ENCODE data around the gene MAP7D2. TPM values are rescaled to one million over a fixed set of nuclear protein-coding genes. Genes with fewer than 3 reads are reported as not detected.
"Not testable (repeated sequence)": the region's sequence is repeated elsewhere in the genome, so short reads cannot be mapped to it uniquely, and the experiment has no call there.

Gene MAP7D2
- 1 to 10 TPM; 1.4 to 1.6 TPM for total RNA-seq
- long read RNA-seq, partial matches to known transcripts, result 2 of 5 reads
- long read RNA-seq, other reads (novel, unspliced or antisense), result 2 of 5 reads

DNA sequence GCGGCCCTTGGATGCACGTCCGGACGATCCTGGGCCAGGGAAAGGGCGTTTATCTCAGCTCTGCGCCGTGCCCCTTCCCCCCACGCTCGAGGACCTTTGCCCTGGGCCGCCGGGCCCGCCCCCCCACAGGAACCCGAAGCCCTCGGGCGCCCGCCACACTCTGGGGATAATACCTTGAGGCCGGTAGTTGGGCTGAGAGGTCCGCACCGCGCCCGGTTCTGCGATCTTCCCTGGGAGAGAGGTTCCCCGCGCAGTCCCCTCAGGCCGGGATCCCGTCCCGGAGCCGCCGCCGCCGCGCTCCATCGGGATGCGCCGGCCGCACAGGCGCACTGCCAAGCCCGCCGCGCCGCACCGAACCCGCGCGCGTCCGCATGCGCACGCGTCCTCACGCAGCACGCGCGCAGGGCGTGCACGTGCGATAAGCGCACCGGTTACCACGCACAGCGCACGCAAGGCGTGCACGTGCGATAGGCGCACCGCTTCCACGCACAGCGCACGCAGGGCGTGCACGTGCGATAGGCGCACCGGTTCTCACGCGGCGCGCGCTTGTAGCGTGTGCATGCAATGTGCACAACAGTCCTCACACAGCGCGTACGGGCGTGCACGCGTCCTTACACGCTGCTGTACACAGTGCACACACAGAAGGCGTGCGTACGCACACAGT lies at the start of gene MAP7D2:
MAP7D2 (minus strand) TSS at position 331 of the 664 bp plus-strand sequence; CDS start at position 303, 28 bp downstream.
- DNase-seq (peak in 1 of 2 donors; percentile 20), ATAC-seq (peak; percentile 60)
- intact Hi-C loops (cut with DNase I, micrococcal nuclease), result no loop called here

- DNase-seq; intact Hi-C loops (cut with DNase I, micrococcal nuclease); ATAC-seq: not testable (repeated sequence)
Measured at GRCh38 chrX:20162516-20162915, 45.8 kb upstream of the MAP7D2 start.

- intact Hi-C loops (cut with DNase I, micrococcal nuclease), result no loop called here
- DNase-seq (no peak), ATAC-seq (no peak)
Measured at GRCh38 chrX:20159797-20160385, 43.2 kb upstream of the MAP7D2 start.

GRCh38 chrX:20151689-20152088 lies 35.0 kb upstream of the MAP7D2 start:
- intact Hi-C loops (cut with DNase I, micrococcal nuclease), result no loop called here
- ATAC-seq (no peak), DNase-seq (no peak)

DNA sequence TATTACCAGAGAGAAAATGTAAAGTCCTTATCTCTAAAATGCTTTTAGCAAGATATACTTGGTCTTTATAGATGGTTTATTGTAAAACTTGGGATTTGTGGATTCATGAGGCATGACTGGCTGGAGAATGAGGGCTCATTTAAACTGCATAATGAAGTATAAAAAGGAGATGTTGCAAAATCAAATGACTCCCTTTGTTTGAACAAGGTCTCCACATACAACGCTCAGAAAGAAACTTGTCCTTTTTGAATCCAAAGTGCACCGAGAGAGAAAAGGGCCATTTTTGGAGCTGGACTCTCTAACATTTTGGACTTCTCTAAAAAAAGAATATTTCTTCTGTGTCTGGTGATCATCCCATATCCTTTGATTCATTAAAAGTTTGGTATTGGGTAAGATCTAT lies 32.6 kb upstream of the MAP7D2 start:
- intact Hi-C loops (cut with DNase I, micrococcal nuclease), result no loop called here
- ATAC-seq, result peak; percentile 37

DNA sequence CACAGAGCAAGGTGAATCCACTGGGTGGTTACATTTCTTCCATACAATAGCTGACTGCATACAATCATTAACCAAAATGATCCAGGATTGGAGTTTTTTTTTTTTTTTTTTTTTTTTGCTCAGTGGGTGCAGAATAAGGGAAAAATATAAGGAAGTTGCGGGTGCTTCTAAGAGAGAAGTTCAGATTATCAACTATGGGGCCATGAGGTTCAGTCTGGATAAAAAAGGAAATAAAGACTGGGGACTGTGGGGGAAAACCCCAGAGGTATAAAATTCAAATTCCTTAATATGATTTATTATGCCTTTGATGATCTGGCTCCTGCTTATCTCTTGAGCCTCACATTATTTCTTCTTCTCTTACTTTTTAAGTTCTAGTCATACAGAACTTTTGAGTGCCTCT lies 30.9 kb upstream of the MAP7D2 start:
- intact Hi-C loops (cut with DNase I, micrococcal nuclease), result no loop called here
- DNase-seq, result no peak
- ATAC-seq, result peak; percentile 25

More for the DNA sequence above, 32.6 kb upstream of the MAP7D2 start:
- no peak for DNase-seq

DNA sequence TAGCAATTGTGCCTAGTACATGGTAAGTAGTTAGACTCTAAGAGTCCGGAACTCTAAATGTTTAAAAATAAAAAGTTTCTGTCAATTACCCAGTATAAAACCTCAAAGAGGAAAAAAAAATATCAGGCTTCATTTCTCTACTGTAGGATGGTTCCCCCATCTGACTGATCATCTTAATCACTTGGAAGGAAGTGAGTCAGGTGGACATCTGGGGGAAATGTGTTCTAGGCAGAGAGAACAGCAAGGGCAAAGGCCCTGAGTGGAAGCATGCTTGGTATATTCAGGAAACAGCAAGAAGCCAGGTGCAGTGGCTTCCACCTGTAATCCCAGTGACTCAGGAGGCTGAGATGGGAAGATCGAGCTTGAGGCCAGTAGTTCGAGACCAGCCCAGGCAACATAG lies 27.8 kb upstream of the MAP7D2 start:
- intact Hi-C loops (cut with DNase I, micrococcal nuclease), result no loop called here
- DNase-seq (no peak), ATAC-seq (no peak)

DNA sequence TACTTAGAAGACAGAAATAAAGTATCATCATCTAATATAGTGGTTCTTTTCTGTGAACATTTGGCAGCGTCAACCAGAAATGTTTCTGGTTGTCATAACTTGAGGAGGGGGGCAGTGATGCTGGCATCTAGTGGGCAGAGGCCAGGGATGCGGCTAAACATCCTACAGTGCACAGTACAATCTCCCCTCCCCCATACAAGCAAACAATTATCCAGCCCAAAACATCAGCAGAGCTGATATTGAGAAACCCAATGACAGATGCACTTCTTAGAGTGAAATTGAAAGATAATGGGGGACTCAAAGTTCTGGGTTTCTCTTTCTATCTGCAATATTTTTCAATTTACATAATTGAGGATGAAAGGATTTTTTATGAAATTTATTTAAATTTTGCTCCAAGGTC lies 26.9 kb upstream of the MAP7D2 start:
- DNase-seq (no peak), ATAC-seq (no peak)

DNA sequence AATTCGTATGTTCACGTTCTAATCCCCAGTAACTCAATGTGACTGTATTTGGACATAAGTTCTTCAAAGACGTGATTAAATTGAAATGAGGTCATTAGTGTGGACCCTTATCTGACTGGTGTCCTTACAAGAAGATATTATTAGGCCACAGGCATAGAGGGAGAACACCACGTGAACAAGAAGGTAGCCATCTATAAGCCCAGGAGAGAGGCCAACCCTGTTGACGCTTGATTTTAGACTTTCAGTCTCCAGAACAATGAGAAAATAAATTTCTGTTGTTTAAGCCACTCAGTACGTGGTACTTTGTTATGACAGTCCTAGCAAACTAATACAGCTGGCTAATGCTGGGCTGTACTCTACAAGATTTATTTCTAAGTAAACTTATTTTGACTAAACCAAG lies 26.4 kb upstream of the MAP7D2 start:
- intact Hi-C loops (cut with DNase I, micrococcal nuclease), result no loop called here
- DNase-seq, result no peak
- ATAC-seq, result no peak

More for the DNA sequence above, 26.9 kb upstream of the MAP7D2 start:
- intact Hi-C loops (cut with DNase I, micrococcal nuclease), result no loop called here

DNA sequence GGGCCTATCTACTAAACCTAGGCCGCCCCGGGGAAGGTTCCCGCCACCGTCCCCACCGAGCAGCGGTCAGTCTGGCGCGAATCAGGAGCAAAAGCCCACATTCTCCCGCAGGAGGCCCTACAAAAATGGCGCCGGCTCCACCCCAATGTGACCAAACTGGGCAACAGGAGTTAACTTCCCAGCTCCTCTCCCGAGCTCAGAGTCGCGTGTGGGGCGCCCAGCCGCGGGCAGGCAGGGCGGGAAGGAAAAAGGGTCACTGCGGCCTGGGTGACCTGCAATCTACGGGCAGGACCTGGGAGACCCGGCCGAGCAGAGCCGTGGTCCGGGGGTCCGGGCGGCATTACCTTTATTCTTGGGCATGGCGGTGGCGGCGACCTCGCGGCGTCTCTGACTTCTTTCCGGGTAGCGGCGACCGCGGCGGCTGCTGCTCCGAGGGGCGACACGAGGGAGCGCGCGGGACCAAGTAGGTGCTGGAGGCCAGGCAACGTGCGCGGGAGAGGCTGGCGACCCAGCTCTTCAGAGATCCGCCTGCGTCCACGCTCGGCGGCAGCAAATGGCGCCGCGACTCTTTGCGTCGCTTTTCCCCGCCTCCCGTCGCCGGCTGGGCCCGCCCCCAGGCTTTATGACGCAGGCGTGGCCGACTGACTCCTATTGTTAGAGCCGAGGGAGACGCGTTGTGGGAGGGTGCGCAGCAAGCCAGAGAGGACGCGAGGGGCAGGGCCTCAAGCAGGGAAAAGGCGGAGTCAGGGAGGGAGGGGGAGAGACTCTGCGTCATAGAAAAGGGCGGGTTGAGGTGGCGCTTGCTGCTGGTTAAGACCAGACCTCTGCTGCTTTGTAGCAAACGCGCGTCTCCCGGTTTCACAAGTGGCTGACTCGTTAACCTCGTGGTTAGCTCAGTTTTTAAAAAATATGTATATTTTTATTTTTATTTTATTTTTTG lies 24.8 kb upstream of the MAP7D2 start, which contains the start of gene EIF1AX:
EIF1AX (minus strand) TSS at position 558 of the 940 bp plus-strand sequence; CDS start at position 360, 198 bp downstream.
- peak; percentile 99 to 100 for DNase-seq
- intact Hi-C loops (cut with DNase I, micrococcal nuclease), result no loop called here
- ATAC-seq, result peak; percentile 97

GRCh38 chrX:20140420-20140819 lies 23.7 kb upstream of the MAP7D2 start:
- no peak for DNase-seq
- no peak for ATAC-seq
- intact Hi-C loops (cut with DNase I, micrococcal nuclease), result no loop called here

- ATAC-seq (no peak), DNase-seq (no peak)
- intact Hi-C loops (cut with DNase I, micrococcal nuclease), result no loop called here
Measured at GRCh38 chrX:20139966-20140365, 23.3 kb upstream of the MAP7D2 start.

GRCh38 chrX:20135944-20136343 lies 19.2 kb upstream of the MAP7D2 start:
- intact Hi-C loops (cut with DNase I, micrococcal nuclease), result no loop called here
- no peak for DNase-seq
- ATAC-seq, result peak; percentile 59

DNA sequence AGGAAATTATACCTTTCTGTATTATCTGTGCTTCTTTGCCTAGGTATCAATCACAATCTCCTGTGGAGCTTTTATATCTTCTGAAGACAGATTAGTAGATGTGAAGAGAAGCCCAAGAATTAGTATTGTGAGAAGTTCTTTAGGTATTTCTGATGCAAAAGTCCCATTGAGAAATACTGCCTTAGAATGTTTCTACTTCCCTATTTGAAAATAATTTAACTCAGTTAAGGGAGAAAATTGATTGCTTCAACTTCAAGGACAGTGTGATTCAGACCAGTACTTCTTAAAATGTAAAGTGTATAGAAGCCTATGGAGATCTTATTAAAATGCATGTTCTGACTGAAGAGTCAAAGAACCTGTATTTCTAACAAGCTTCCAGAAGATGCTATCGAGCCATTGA lies 16.0 kb upstream of the MAP7D2 start:
- intact Hi-C loops (cut with DNase I, micrococcal nuclease), result no loop called here
- no peak for ATAC-seq
- DNase-seq, result no peak

GRCh38 chrX:20130357-20130756 lies 13.7 kb upstream of the MAP7D2 start:
- DNase-seq (no peak), ATAC-seq (no peak)
- intact Hi-C loops (cut with DNase I, micrococcal nuclease), result no loop called here

DNA sequence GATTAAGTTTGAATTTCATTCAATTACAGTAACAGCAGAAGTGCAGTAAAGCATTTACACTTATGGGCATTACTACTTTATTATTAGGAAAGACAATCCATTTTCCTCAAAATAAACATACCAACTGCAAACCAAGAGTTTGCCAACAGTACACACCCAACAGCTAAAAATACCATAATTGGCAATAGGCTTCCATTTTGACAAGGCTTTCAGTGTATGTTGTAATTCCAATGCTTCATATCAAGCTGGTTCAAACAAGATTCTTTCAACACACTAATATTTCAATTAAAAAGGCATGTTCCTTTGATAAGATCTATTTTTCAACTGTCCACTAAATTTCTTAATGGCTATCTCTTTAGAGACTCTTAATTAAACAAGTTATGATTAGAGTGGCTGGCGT lies 12.8 kb upstream of the MAP7D2 start:
- intact Hi-C loops (cut with DNase I, micrococcal nuclease), result no loop called here
- ATAC-seq (no peak), DNase-seq (no peak)

- no peak for DNase-seq
- intact Hi-C loops (cut with DNase I, micrococcal nuclease), result no loop called here
- no peak for ATAC-seq
Measured at GRCh38 chrX:20128670-20129069, 12.0 kb upstream of the MAP7D2 start.

DNA sequence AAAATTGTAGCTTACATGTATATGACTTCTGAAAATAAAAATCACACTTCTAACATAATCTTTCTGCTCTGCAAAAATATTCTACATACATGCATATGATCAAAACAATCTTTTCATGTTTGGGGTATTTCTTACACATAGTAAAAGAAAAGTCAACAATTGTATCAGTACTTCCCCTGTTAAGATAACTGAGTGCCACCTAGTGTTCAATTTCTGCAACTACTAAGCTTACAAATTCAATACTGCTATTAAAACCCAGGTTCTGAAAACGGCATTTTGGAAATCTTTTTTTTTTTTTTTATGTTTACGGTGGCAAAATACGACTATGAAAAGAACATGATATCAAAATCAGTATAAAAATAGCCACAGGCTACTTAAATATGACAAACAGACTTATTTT lies 10.7 kb upstream of the MAP7D2 start:
- DNase-seq; intact Hi-C loops (cut with DNase I, micrococcal nuclease): not testable (repeated sequence)
- peak; percentile 72 for ATAC-seq

GRCh38 chrX:20126833-20127232 lies 10.1 kb upstream of the MAP7D2 start:
- intact Hi-C loops (cut with DNase I, micrococcal nuclease); DNase-seq: not testable (repeated sequence)
- peak; percentile 49 for ATAC-seq
